T-helper 2 cell treated with Interferon-gamma antibody and Interleukin-4, amounts not matched to agents 5 μg/mL and 100 μg/mL, for 36 hours (primary cell): ENCODE data around the gene HCK.

ENCODE experiments used
- DNase-seq: peaks from one replicate; pipeline ENCODE4 v3.0.0; 2021; ENCODE audit warnings: low spot score
- H3K27ac Mint-ChIP-seq: one replicate; pipeline ENCODE4 v1.8.0; 2021; ENCODE audit warnings: mild to moderate bottlenecking, mixed read lengths
- H3K27me3 Mint-ChIP-seq: one replicate; pipeline ENCODE4 v1.8.0; 2021; ENCODE audit warnings: low read depth, mixed read lengths
- H3K36me3 Mint-ChIP-seq: one replicate; pipeline ENCODE4 v1.8.0; 2021; ENCODE audit warnings: low read depth, mixed read lengths
- H3K4me1 Mint-ChIP-seq: one replicate; pipeline ENCODE4 v1.8.0; 2021; ENCODE audit warnings: low read depth, mixed read lengths
- H3K4me3 Mint-ChIP-seq: one replicate; pipeline ENCODE4 v1.8.0; 2022; ENCODE audit warnings: mild to moderate bottlenecking, moderate library complexity, mixed read lengths
- H3K9me3 Mint-ChIP-seq: one replicate; pipeline ENCODE4 v1.8.0; 2021; ENCODE audit warnings: mixed read lengths

Gene HCK

DNA sequence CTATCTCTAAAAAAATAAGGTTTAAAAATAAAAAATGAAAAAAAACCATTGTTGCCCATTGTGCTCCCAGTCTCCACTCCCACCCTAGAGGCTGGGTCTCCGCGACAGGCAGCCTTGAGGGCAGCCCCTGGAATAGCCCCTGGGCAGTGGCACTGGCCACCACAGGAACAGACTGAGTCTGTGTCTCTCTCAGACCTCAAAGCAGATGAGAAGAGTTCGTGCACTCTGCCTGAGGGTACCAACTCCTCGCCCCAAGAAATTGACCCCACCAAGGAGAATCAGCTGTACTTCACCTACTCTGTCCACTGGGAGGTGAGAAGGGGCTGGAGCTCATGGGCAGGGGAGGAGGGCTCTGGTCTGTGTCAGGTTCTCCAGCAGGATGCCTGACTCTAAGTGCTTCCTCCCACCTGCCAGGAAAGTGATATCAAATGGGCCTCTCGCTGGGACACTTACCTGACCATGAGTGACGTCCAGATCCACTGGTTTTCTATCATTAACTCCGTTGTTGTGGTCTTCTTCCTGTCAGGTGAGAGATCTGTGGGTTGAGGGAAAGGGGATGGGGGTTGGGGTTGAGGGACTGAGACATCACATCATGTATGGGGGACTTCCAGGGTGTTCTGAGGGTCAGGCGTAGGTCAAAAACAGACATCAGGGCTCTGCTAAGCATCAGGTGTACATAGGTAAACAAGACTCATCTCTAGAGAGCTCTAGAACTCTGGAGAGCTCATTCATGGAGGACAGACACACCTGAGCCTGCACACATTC is 93.0 kb downstream of the HCK start:
- no peaks in the 10 kb centered on the region for H3K27me3 Mint-ChIP-seq
- no peak for DNase-seq
- H3K9me3 Mint-ChIP-seq: no peaks in the 10 kb centered on the region
- peaks cover 49% of the 10 kb centered on the region for H3K36me3 Mint-ChIP-seq
- no peak overlapping the region for H3K27ac Mint-ChIP-seq
- H3K4me3 Mint-ChIP-seq: no peak overlapping the region
- H3K4me1 Mint-ChIP-seq: no peaks in the 10 kb centered on the region

GRCh38 chr20:32149566-32150170 is 97.6 kb downstream of the HCK start:
- no peaks in the 10 kb centered on the region for H3K27me3 Mint-ChIP-seq
- no peak for DNase-seq
- peaks cover 39% of the 10 kb centered on the region for H3K36me3 Mint-ChIP-seq
- H3K27ac Mint-ChIP-seq: no peak overlapping the region
- H3K9me3 Mint-ChIP-seq: no peaks in the 10 kb centered on the region
- no peak overlapping the region for H3K4me3 Mint-ChIP-seq
- H3K4me1 Mint-ChIP-seq: no peaks in the 10 kb centered on the region

GRCh38 chr20:32150291-32150848 is 98.3 kb downstream of the HCK start:
- no peak overlapping the region for H3K27ac Mint-ChIP-seq
- no peaks in the 10 kb centered on the region for H3K4me1 Mint-ChIP-seq
- peaks cover 41% of the 10 kb centered on the region for H3K36me3 Mint-ChIP-seq
- DNase-seq: no peak
- H3K4me3 Mint-ChIP-seq: no peak overlapping the region
- H3K9me3 Mint-ChIP-seq: no peaks in the 10 kb centered on the region
- H3K27me3 Mint-ChIP-seq: no peaks in the 10 kb centered on the region
